Glutamatergic neuron (in vitro differentiated cells): Measurements from ENCODE around the gene CTBP2. TPM values are rescaled to one million over a fixed set of nuclear protein-coding genes. Genes with fewer than 3 reads are reported as not detected.

Source experiments
- DNase-seq: peaks from one replicate; pipeline ENCODE4 v3.0.0; 2022
- H3K27ac Mint-ChIP-seq: one replicate; pipeline ENCODE4 v1.8.0; 2020; ENCODE audit warnings: mild to moderate bottlenecking, mixed read lengths, inconsistent platforms; ENCODE audit not compliant: unreplicated experiment
- H3K27me3 Mint-ChIP-seq: one replicate; pipeline ENCODE4 v1.8.0; 2020; ENCODE audit warnings: mild to moderate bottlenecking, moderate library complexity, mixed read lengths, inconsistent platforms; ENCODE audit not compliant: unreplicated experiment
- H3K36me3 Mint-ChIP-seq: one replicate; pipeline ENCODE4 v1.8.0; 2020; ENCODE audit warnings: mild to moderate bottlenecking, mixed read lengths, inconsistent platforms; ENCODE audit not compliant: unreplicated experiment
- H3K4me1 Mint-ChIP-seq: one replicate; pipeline ENCODE4 v1.8.0; 2020; ENCODE audit warnings: mild to moderate bottlenecking, low read depth, mixed read lengths, inconsistent platforms; ENCODE audit not compliant: unreplicated experiment
- H3K4me3 Mint-ChIP-seq: one replicate; pipeline ENCODE4 v1.8.0; 2020; ENCODE audit warnings: mild to moderate bottlenecking, mixed read lengths, inconsistent platforms; ENCODE audit not compliant: unreplicated experiment
- H3K9me3 Mint-ChIP-seq: one replicate; pipeline ENCODE4 v1.8.0; 2020; ENCODE audit warnings: mild to moderate bottlenecking, moderate library complexity, mixed read lengths, inconsistent platforms; ENCODE audit not compliant: unreplicated experiment
- total RNA-seq: library from RNA; stranded (reverse); fragmentation: NEBNext Ultra II Directional; extraction: Animal tissue kit (Norgen Biotek cat#: 25700); gene quantifications from one replicate; pipeline ENCODE4 v1.2.1, GENCODE V29; 2021; ENCODE audit not compliant: unreplicated experiment
- TF ChIP-seq, protein P1 (sequence below): fragments of 200-600 bp; sonication (generic); IDR thresholded peaks from one replicate; pipeline ENCODE4 v1.5.0; 2021; ENCODE audit not compliant: partially characterized antibody, unreplicated experiment

CTBP2 gene
- total RNA-seq, 1 donor from 2014 or later, result 174 TPM

DNA sequence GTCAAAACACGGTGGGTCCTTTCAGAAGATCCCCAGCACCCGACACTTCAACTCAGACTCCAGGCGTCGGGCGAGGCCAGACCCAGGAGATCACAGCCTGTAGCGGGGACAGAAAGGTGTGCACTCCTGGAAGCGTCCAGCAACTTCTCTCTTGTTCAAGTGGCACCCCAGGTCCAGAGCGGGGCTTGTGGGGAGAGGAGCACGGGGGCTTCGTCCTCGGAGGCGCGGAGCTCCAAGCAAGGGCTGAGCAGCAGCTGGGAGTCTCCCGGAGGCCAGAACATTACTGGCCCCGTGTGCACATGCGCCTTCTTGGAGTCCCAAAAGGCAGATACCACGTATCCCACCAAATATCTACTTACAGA, 163.5 kb downstream of the CTBP2 start:
- peaks cover 10% of the 10 kb centered on the region for H3K4me1 Mint-ChIP-seq
- H3K27me3 Mint-ChIP-seq, result peaks cover 27% of the 10 kb centered on the region
- H3K4me3 Mint-ChIP-seq, result no peak overlapping the region
- no peaks in the 10 kb centered on the region for H3K36me3 Mint-ChIP-seq
- peaks cover 18% of the 10 kb centered on the region for H3K9me3 Mint-ChIP-seq
- TF ChIP-seq, protein P1, sequence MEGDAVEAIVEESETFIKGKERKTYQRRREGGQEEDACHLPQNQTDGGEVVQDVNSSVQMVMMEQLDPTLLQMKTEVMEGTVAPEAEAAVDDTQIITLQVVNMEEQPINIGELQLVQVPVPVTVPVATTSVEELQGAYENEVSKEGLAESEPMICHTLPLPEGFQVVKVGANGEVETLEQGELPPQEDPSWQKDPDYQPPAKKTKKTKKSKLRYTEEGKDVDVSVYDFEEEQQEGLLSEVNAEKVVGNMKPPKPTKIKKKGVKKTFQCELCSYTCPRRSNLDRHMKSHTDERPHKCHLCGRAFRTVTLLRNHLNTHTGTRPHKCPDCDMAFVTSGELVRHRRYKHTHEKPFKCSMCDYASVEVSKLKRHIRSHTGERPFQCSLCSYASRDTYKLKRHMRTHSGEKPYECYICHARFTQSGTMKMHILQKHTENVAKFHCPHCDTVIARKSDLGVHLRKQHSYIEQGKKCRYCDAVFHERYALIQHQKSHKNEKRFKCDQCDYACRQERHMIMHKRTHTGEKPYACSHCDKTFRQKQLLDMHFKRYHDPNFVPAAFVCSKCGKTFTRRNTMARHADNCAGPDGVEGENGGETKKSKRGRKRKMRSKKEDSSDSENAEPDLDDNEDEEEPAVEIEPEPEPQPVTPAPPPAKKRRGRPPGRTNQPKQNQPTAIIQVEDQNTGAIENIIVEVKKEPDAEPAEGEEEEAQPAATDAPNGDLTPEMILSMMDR, result no peak
- H3K27ac Mint-ChIP-seq, result no peak overlapping the region
- DNase-seq, result no peak

DNA sequence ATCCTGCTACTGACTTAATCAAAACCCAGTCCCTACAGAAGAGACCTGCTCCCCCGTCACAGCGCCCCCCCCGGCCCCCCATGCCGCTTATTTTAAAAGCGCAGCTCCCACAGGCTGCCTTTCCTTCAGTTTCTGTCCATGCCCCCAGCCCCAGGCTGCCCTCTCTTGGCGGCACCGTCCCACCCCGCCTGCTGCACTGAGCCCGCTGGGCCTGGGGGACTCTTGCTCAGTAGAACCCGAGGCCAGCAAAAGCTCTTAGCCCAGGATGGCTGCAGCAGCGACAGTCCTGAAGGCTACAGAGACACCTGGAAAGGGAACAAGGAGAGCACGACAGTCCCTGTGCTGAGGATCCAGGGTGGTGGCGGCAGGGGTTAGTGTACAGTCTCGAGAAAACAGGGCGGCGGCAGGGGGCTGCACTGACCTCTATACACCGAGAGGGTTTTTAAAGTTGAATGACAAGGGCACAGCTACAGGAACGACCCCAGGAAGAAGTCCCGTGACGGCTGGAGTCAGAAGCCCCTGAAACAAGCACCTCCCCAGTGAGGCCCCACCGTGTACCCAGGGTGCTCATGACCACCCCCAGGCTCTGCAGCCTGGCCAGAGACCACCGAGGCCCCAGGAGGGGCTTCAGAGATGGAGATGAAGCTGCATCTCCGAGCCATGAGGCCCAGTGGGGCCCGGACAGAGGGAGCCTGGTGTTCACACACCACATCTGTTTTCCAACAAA, 164.1 kb downstream of the CTBP2 start:
- H3K36me3 Mint-ChIP-seq, result no peaks in the 10 kb centered on the region
- H3K9me3 Mint-ChIP-seq, result peaks cover 16% of the 10 kb centered on the region
- DNase-seq, result no peak
- peaks cover 6% of the 10 kb centered on the region for H3K4me1 Mint-ChIP-seq
- no peak overlapping the region for H3K4me3 Mint-ChIP-seq
- peaks cover 27% of the 10 kb centered on the region for H3K27me3 Mint-ChIP-seq
- H3K27ac Mint-ChIP-seq, result peak overlapping the region; percentile 26
- TF ChIP-seq, protein P1, result no peak

DNA sequence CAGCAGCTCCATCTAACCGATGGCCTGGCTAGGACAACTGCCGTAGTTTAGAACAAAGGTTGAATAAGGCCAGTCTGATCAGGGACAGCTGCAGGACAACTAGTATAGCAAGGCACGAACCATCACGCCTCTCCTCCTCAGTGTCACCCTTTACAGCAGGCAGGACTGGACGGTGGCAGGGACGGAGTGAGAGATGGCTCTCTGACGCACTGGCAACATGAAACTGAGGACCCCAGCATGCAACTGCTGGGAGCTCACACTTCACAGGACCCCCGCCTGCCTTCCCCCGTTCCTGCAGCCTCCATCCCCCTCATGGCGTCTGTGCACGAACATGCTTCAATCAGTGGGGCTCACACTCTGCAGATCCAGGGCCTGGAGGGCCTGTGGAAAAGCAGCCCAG, 164.8 kb downstream of the CTBP2 start:
- DNase-seq, result no peak
- peaks cover 22% of the 10 kb centered on the region for H3K27me3 Mint-ChIP-seq
- H3K9me3 Mint-ChIP-seq, result peaks cover 16% of the 10 kb centered on the region
- H3K27ac Mint-ChIP-seq, result no peak overlapping the region
- TF ChIP-seq, protein P1, result no peak
- H3K4me3 Mint-ChIP-seq, result no peak overlapping the region
- H3K4me1 Mint-ChIP-seq, result peaks cover 2% of the 10 kb centered on the region
- no peaks in the 10 kb centered on the region for H3K36me3 Mint-ChIP-seq

DNA sequence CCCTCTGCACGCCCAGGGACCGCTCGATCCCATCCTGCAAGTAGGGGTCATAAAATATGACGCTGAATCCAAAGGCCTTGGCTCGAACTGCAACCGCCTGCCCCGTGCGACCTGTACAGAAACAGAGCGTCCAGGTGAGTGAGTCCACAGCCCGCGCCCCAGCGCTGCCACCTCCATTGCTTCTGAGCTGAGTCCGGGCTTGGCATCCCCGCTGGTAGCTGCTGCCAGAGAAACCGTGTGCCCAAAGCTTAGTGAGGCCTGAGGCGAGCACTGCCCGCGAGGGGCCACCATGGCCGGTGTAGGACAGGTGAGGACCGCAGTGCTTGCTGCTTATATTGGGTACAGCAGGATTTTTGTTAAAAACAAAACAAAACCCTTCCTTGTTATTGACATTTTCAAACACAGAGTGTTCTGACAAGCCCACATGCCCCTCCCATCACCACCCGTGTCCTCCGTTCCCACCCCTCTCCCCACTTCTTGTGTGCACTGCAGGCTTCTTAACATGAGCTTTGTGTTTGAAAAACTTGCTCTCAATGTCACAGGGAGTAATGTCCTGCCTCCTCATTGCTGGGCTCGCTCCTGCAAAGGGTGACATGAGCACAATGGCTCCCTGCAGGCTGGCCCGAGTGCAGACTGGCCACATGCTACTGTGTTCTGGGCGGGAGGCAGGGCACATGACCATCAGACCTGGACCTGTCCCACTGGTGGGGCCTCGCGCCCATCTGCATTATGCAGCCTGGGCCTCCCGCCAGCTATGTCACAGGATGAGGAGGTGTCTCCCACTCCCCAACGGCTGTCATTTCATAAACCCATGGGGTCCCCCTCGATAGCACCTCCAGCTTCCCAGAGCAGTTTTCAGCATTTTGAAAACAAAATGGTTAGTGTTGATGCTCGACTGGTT, 165.5 kb downstream of the CTBP2 start:
- peaks cover 15% of the 10 kb centered on the region for H3K9me3 Mint-ChIP-seq
- no peak overlapping the region for H3K4me3 Mint-ChIP-seq
- H3K36me3 Mint-ChIP-seq, result no peaks in the 10 kb centered on the region
- TF ChIP-seq, protein P1, result no peak
- DNase-seq, result no peak
- H3K4me1 Mint-ChIP-seq, result no peaks in the 10 kb centered on the region
- peaks cover 22% of the 10 kb centered on the region for H3K27me3 Mint-ChIP-seq
- H3K27ac Mint-ChIP-seq, result peak overlapping the region; percentile 17
